ENCODE results near the gene RNASE7. TPM values are rescaled to one million over a fixed set of nuclear protein-coding genes. Genes with fewer than 3 reads are reported as not detected.

RNASE7 gene
- total RNA-seq, 4 donors from 2014 or later, result 0.55 TPM; not detected in 3

DNA sequence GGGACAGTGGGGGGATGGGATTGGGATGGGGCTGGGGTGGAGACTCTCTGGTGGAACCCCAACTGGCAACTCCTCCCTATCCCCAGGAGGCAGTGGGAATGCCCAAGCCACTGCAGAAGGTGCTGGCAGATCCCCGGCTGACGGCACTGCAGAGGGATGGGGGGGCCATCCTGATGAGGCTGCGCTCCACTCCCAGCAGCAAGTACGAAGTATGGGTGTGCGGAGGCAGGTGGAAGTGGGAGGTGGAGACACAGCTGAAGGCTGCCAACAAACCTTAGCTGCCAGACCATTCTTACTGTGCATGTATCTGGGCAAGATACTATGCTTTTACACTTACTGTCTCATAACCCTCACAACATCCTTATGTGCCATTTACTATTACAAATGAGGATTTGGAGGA is 36.1 kb downstream of the RNASE7 start:
- DNase-seq (no peak), ATAC-seq (no peak)
- Histone ChIP-seq H3K27ac (no peak overlapping the region), H3K4me3 (no peak overlapping the region), H3K4me1 (no peaks in the 10 kb centered on the region), H3K36me3 (peaks cover 0 to 81% of the 10 kb centered on the region in 2 donors), H3K9me3 (no peaks in the 10 kb centered on the region), H3K27me3 (no peaks in the 10 kb centered on the region)
- TF ChIP-seq CTCF (IDR thresholded peaks at IDR 0.05 in 4 of 5, conservative IDR thresholded peaks at IDR 0.05 in 1 of 5) (no peak), POLR2A (IDR thresholded peaks at IDR 0.05) (no peak)
- in situ Hi-C loops (cut with MboI; ENCODE audit: low sequenced_read_pairs in 4 of 4), result no loop called here
- intact Hi-C loops (cut with DNase I; ENCODE audit: low total_unique reads), result no loop called here

DNA sequence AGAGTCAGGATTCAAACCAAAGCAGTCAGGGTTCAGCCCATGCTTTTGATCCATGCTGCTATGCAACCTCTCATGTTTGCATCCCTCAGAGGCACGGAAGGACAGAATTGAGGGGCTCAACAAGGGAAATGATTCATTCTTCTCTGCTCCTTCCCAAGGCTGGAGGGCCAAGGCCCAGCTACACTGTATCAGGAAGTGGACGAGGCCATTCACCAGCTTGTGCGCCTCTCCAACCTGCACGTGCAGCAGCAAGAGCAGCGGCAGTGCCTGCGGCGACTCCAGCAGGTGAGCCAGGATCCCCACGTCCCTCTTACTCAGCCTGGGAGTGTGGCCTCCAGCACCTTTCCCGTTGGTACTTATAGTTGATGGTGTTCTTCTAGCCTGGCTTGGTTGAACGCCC is 36.6 kb downstream of the RNASE7 start:
- peaks cover 0 to 82% of the 10 kb centered on the region in 2 donors for H3K36me3 ChIP-seq
- no peaks in the 10 kb centered on the region for H3K4me1 ChIP-seq
- in situ Hi-C loops (cut with MboI; ENCODE audit: low sequenced_read_pairs in 4 of 4), result no loop called here
- TF ChIP-seq POLR2A (IDR thresholded peaks at IDR 0.05) (no peak), CTCF (IDR thresholded peaks at IDR 0.05 in 4 of 5, conservative IDR thresholded peaks at IDR 0.05 in 1 of 5) (no peak)
- DNase-seq (no peak), ATAC-seq (no peak)
- no peaks in the 10 kb centered on the region for H3K9me3 ChIP-seq
- intact Hi-C loops (cut with DNase I; ENCODE audit: low total_unique reads), result no loop called here
- no peaks in the 10 kb centered on the region for H3K27me3 ChIP-seq
- no peak overlapping the region for H3K27ac ChIP-seq
- no peak overlapping the region for H3K4me3 ChIP-seq

DNA sequence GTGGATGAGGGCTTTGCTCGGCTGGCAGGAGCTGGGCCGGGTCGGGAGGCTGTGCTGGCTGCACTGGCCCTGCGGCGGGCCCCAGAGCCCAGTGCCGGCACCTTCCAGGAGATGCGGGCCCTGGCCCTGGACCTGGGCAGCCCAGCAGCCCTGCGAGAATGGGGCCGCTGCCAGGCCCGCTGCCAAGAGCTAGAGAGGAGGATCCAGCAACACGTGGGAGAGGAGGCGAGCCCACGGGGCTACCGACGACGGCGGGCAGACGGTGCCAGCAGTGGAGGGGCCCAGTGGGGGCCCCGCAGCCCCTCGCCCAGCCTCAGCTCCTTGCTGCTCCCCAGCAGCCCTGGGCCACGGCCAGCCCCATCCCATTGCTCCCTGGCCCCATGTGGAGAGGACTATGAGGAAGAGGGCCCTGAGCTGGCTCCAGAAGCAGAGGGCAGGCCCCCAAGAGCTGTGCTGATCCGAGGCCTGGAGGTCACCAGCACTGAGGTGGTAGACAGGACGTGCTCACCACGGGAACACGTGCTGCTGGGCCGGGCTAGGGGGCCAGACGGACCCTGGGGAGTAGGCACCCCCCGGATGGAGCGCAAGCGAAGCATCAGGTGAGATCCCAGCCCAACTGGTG is 39.5 kb downstream of the RNASE7 start:
- Histone ChIP-seq H3K27me3 (no peaks in the 10 kb centered on the region), H3K27ac (no peak overlapping the region), H3K4me3 (no peak overlapping the region), H3K36me3 (peaks cover 0 to 93% of the 10 kb centered on the region in 2 donors), H3K9me3 (no peaks in the 10 kb centered on the region), H3K4me1 (no peaks in the 10 kb centered on the region)
- TF ChIP-seq CTCF (IDR thresholded peaks at IDR 0.05 in 4 of 5, conservative IDR thresholded peaks at IDR 0.05 in 1 of 5) (no peak), POLR2A (IDR thresholded peaks at IDR 0.05) (no peak)
- intact Hi-C loops (cut with DNase I; ENCODE audit: low total_unique reads), result no loop called here
- DNase-seq (no peak), ATAC-seq (no peak)
- in situ Hi-C loops (cut with MboI; ENCODE audit: low sequenced_read_pairs in 4 of 4), result no loop called here

GRCh38 chr14:21083565-21084325 is 41.6 kb downstream of the RNASE7 start:
- Histone ChIP-seq H3K36me3 (peaks cover 0 to 74% of the 10 kb centered on the region in 2 donors), H3K4me1 (no peaks in the 10 kb centered on the region), H3K27ac (no peak overlapping the region), H3K4me3 (no peak overlapping the region), H3K27me3 (no peaks in the 10 kb centered on the region), H3K9me3 (no peaks in the 10 kb centered on the region)
- TF ChIP-seq CTCF (IDR thresholded peaks at IDR 0.05 in 4 of 5, conservative IDR thresholded peaks at IDR 0.05 in 1 of 5), result no peak
- TF ChIP-seq POLR2A (IDR thresholded peaks at IDR 0.05), result no peak
- ATAC-seq (no peak), DNase-seq (no peak)
- in situ Hi-C loops (cut with MboI; ENCODE audit: low sequenced_read_pairs in 4 of 4), result no loop called here
- intact Hi-C loops (cut with DNase I; ENCODE audit: low total_unique reads), result no loop called here
